Stimulated activated CD4-positive, alpha-beta T cell treated with anti-CD3 and anti-CD28 coated beads, TNF-alpha, amount 100 ng/mL, for 4 hours (primary cell): ENCODE data around the gene NLRP3.

Experiments used
- DNase-seq, 3 experiments: peaks; one replicate each; pipeline ENCODE4 v3.0.0-alpha.2; 2020; ENCODE audit warnings: low read depth in 3 of 3

The NLRP3 gene

GRCh38 chr1:247437551-247438505 is 21.9 kb downstream of the NLRP3 start:
- DNase-seq = no peak

GRCh38 chr1:247440001-247440620 is 24.1 kb downstream of the NLRP3 start:
- DNase-seq = no peak

DNA sequence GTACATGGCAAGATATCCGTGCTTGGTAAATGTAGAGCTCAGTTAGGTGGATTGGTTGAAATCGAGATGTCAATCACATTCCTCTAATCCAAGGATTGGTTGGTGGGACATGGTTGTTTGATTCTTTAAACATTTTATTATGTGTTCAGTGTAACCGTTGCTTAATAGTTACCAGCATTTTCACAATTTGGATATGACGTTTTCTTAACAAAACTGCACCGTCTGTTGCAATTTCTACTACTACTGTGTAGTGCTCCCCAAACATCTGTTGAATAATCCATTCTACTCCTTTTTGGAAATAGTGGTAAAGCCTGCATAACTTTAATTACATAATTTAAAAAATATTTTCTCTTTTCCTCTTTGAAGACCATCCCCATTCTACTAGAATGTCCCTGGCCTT is 25.6 kb downstream of the NLRP3 start:
- no peak for DNase-seq

DNA sequence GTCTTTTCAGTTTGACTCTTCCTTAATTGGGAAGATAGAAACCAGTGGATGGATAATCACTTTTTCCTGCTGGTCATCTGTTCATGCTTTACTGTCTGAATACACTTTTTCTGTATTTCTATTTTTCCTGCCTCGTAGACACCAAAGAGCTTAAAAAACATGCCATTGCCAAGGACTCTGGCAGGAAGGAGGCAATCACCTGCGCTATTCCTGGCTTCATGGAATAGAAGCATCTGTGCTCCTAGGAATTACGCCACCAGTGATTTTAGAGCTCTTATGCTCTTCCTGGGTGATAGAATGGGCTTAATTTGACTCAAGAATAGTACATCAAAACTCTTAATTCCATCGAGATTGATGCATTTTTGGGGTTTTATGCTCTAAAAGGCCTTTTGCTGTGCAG is 26.2 kb downstream of the NLRP3 start:
- no peak for DNase-seq

DNA sequence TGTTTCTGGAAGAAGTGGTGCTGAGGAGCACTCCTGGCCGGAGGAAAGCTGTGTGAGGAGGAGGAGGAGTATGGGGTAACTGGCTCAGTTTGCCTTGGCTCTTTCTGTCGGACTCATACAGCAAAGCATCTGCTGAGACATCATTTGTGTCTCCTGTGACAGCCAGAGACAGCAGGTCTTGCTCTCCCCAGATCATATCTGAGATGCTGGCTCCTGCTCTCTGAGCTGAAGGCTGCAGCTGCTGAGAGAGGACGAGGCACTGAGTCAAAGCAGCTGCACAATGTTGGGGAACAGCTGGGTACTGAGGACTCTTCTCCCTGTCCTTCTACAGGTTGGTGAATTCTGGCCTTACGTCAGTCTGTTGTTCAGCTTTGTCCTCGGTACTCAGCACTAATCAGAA is 27.7 kb downstream of the NLRP3 start:
- DNase-seq = no peak

DNA sequence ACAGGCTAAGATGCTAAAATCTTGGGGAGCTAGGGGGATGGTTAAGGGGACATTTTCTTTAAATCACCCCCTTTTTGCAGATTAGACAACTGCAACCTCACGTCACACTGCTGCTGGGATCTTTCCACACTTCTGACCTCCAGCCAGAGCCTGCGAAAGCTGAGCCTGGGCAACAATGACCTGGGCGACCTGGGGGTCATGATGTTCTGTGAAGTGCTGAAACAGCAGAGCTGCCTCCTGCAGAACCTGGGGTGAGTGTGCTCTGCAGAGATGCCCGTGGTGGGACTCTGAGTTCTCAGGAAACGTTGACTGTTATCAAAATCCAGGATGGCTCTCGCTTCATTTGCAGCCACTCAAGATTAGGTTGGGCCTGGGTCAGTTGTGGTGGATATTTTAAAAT is 28.6 kb downstream of the NLRP3 start:
- DNase-seq = no peak

GRCh38 chr1:247445526-247446356 is 29.8 kb downstream of the NLRP3 start:
- no peak for DNase-seq

GRCh38 chr1:247447162-247447909 is 31.4 kb downstream of the NLRP3 start:
- no peak for DNase-seq

GRCh38 chr1:247448107-247448791 is 32.3 kb downstream of the NLRP3 start:
- peak in 1 of 3 experiments; percentile 6 for DNase-seq

- no peak for DNase-seq
Measured at GRCh38 chr1:247451388-247452010, 35.5 kb downstream of the NLRP3 start.

GRCh38 chr1:247452447-247453039 is 36.6 kb downstream of the NLRP3 start:
- no peak for DNase-seq

DNA sequence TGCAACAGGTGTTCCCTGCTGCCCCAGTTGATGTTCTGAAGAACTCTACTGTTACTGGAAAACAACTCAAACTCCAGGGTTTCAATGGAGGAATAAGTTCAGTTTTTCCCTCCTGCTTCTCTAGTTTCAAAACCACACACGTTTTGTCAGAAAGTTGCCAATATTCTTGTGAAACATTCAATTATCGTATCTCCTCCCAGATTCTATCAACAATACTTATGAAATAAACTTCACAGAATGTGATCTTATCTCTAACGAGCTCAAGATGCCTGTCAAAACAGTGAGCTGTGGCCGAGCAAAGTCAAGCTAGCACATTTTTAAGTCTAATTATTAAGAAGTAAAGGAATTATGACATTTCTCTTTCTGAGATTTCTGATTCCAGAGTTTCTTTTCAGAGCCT is 37.3 kb downstream of the NLRP3 start:
- DNase-seq = no peak

GRCh38 chr1:247453997-247454396 is 38.0 kb downstream of the NLRP3 start:
- DNase-seq = no peak

GRCh38 chr1:247456021-247456420 is 40.0 kb downstream of the NLRP3 start:
- DNase-seq = no peak

- DNase-seq = no peak
Measured at GRCh38 chr1:247456914-247457639, 41.1 kb downstream of the NLRP3 start.

GRCh38 chr1:247459507-247459906 is 43.5 kb downstream of the NLRP3 start:
- no peak for DNase-seq

DNA sequence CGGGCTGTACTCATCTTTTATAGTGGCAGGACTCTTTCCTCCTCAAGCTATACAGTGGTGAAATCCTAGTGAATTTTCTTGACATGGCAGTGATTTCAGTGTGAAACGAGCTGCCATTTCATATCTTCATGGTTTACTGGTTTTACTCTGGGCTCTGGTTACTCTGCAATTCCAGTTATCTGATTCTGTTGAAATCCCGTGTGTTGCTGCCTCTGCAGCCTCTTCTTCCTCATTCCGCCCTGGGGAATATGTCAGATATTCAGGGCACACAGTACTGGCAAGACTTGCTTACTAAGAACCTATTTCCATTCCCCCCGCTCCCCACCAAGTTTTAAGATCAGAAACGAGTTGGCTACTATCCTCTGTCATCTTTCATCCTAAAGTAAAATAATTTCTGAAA is 49.8 kb downstream of the NLRP3 start:
- no peak for DNase-seq

GRCh38 chr1:247467129-247467528 is 51.2 kb downstream of the NLRP3 start:
- no peak for DNase-seq

DNA sequence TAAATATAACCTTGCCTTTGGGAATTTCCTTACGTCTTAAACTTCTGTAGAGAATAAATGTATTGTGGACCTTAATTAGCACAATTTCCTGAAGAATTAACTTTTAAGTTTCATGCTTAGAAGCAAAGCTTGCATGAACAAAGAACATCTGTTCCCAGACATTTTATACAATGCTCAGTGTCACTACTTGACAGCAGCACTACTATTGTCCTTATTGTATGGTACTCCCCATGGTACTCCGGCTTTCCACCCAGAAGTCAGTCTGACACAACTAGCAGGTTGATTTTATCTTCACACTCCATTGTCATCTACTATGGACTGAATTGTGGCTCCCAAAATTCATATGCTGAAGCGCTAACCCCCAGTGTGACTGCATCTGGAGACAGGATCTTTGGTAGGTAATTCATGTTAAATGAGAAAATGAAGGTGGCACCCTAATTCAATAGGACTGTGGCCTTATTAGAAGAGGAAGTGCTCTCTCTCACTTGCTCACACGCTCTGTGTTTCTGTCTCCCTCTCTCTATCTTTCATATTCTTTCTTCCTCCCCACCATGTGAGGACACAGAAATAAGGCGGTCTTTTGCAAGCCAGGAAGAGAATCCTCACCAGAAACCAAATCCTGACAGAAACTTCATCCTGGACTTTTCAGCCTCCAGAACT is 52.6 kb downstream of the NLRP3 start:
- DNase-seq = no peak
